Pancreas (tissue), 10 donors: Measurements from ENCODE around the gene EXOSC2. TPM values are rescaled to one million over a fixed set of nuclear protein-coding genes. Genes with fewer than 3 reads are reported as not detected.

ENCODE experiments used
- ATAC-seq, 4 donors: fragments of 200-7000 bp; cut with Tn5 transposase; one replicate each; pipeline versions ENCODE4 v1.8.0 to v1.9.1; 2020; ENCODE audit warnings: mild to moderate bottlenecking in 4 of 4, moderate library complexity in 4 of 4
- DNase-seq, 6 donors: peaks; one replicate each; pipeline ENCODE4 v3.0.0-alpha.2; 2020
- FAIRE-seq: peaks from 2 replicates; lab custom pipeline; 2012; peaks lifted over from hg19 to GRCh38; lab: Jason Lieb, UNC
- H3K27ac ChIP-seq, 4 donors: fragments of 200-600 bp; sonication (generic); 1 replicate in 3 of 4; 2 replicates in 1 of 4; pipeline versions ENCODE4 v1.5.0 to v1.8.0; 2020
- H3K27me3 ChIP-seq, 4 donors: fragments of 200-600 bp; one replicate each; pipeline ENCODE4 v1.8.0; 2021
- H3K36me3 ChIP-seq, 3 donors: fragments of 200-600 bp; sonication (generic) in 1 of 3; one replicate each; pipeline versions ENCODE4 v1.5.0 to v1.8.0; 2020 to 2021
- H3K4me1 ChIP-seq, 3 donors: fragments of 200-600 bp; one replicate each; pipeline ENCODE4 v1.8.0; 2021
- H3K4me3 ChIP-seq, 4 donors: fragments of 200-600 bp; sonication (generic) in 2 of 4; one replicate each; pipeline versions ENCODE4 v1.5.0 to v1.8.0; 2020 to 2021
- H3K9me3 ChIP-seq, 4 donors: fragments of 200-600 bp; one replicate each; pipeline ENCODE4 v1.8.0; 2021
- CTCF ChIP-seq, 4 donors: fragments of 200-600 bp; sonication (generic) in 3 of 4; IDR thresholded peaks; one replicate each; pipeline versions ENCODE4 v1.5.0 to v1.8.0; 2021; ENCODE audit warnings: antibody characterized with exemption in 4 of 4
- WGBS, 2 donors: extraction: QIAGEN DNeasy Blood & Tissue Kit; methylation state at CpG; one replicate each; pipeline ENCODE4 v1.1.7; 2013; 5-methylcytosine and 5-hydroxymethylcytosine counted together
- intact Hi-C, 3 donors: fragments of 100-400 bp; cut with DNase I; formaldehyde crosslinking; loops; one replicate each; pipeline versions ENCODE4 v1.11.1 to v1.14.2; 2022
- polyA plus RNA-seq, 2 donors: library from polyadenylated mRNA; stranded (reverse); fragments of 200-250 nt; gene quantifications; one replicate each; pipeline ENCODE4 v1.2.3, GENCODE V29; 2013
- total RNA-seq, 6 donors: library from RNA; stranded (reverse); fragmentation: NEBNext Ultra II Directional in 4 of 6; extraction: Animal tissue kit (Norgen Biotek cat#: 25700) in 4 of 6; gene quantifications; one replicate each; pipeline versions ENCODE4 v1.2.1 to v1.2.4, GENCODE V29; 2021 to 2023
- donor health status: healthy with polysubstance abuse.
- donor health status: DM: no; HTN: no; CAD: no; lungs with moderate emphysema.
- donor health status: DM: no; HTN: no; CAD: no.
- donor health status: control.
- donor health status: control.
- donor health status: Bipolar disorder and iron deficiency.
- donor health status: DM: yes; HTN: yes; CAD: no.
- donor health status: DM: no; HTN: no; CAD: no.
- donor health status: DM: no; HTN: no; CAD: no.
- donor health status: DM: yes; HTN: yes; CAD: no.

EXOSC2 gene
- total and polyA plus RNA-seq, 8 donors, result 9.1 to 15.5 (median 11.6) TPM

GRCh38 chr9:130699047-130699446 lies 5.5 kb downstream of the EXOSC2 start:
- H3K36me3 ChIP-seq, result peaks cover 4 to 24% (median 21%) of the 10 kb centered on the region in 3 donors
- intact Hi-C loops, result loop anchor here in 1 of 3 donors (10.0 kb wide), 1 partner anchor 346 kb away; no protein-coding TSS in a partner anchor
- peaks cover 10 to 12% (median 11%) of the 10 kb centered on the region in 3 donors for H3K4me1 ChIP-seq
- no peak overlapping the region for H3K4me3 ChIP-seq
- 85 to 92% methylated on average over 2 of the region's 2 CpGs for WGBS, 2 donors
- no peak for TF ChIP-seq CTCF (IDR thresholded peaks at IDR 0.05)
- H3K9me3 ChIP-seq, result no peaks in the 10 kb centered on the region
- no peak for FAIRE-seq
- H3K27me3 ChIP-seq, result no peaks in the 10 kb centered on the region
- H3K27ac ChIP-seq, result no peak overlapping the region
- DNase-seq, result no peak
- ATAC-seq, result no peak

- Histone ChIP-seq H3K9me3 (no peaks in the 10 kb centered on the region), H3K27ac (no peak overlapping the region), H3K36me3 (peaks cover 5 to 30% (median 21%) of the 10 kb centered on the region in 3 donors), H3K4me1 (peaks cover 0 to 7% (median 0%) of the 10 kb centered on the region in 3 donors), H3K4me3 (no peak overlapping the region), H3K27me3 (no peaks in the 10 kb centered on the region)
- intact Hi-C loops, result loop anchor here in 2 of 3 donors (10.0 kb wide), 2 partner anchors 163 to 343 kb away; no protein-coding TSS in a partner anchor
- ATAC-seq, result peak; percentile 81 to 97 (median 94)
- TF ChIP-seq CTCF (IDR thresholded peaks at IDR 0.05), result peak; percentile 85 to 92 (median 88)
- peak; percentile 55 to 89 (median 76) for DNase-seq
- FAIRE-seq, result no peak
- WGBS, 2 donors, result 57 to 60% methylated on average over 13 of the region's 13 CpGs
Measured at GRCh38 chr9:130701059-130702022, 7.8 kb downstream of the EXOSC2 start.

GRCh38 chr9:130703501-130703900 lies 9.9 kb downstream of the EXOSC2 start:
- WGBS, 2 donors, result 81 to 86% methylated on average over 7 of the region's 7 CpGs
- H3K27ac ChIP-seq, result no peak overlapping the region
- no peak for TF ChIP-seq CTCF (IDR thresholded peaks at IDR 0.05)

GRCh38 chr9:130707225-130707976 lies 13.8 kb downstream of the EXOSC2 start:
- FAIRE-seq (no peak), ATAC-seq (peak in 3 of 4 donors; percentile 48 to 65 (median 56)), DNase-seq (peak in 4 of 6 donors; percentile 47 to 76 (median 72))
- Histone ChIP-seq H3K9me3 (no peaks in the 10 kb centered on the region), H3K4me3 (no peak overlapping the region), H3K36me3 (peaks cover 5 to 18% (median 12%) of the 10 kb centered on the region in 3 donors), H3K4me1 (no peaks in the 10 kb centered on the region), H3K27ac (no peak overlapping the region), H3K27me3 (no peaks in the 10 kb centered on the region)
- intact Hi-C loops, result loop anchor here (5.0 to 10.0 kb wide), 3 partner anchors 155 to 337 kb away; no protein-coding TSS in a partner anchor
- peak; percentile 72 to 79 (median 74) for TF ChIP-seq CTCF (IDR thresholded peaks at IDR 0.05)
- 39 to 47% methylated on average over 9 of the region's 9 CpGs for WGBS, 2 donors

More at GRCh38 chr9:130703501-130703900, 9.9 kb downstream of the EXOSC2 start:
- DNase-seq (no peak), FAIRE-seq (no peak), ATAC-seq (no peak)
- Histone ChIP-seq H3K9me3 (no peaks in the 10 kb centered on the region), H3K27me3 (no peaks in the 10 kb centered on the region), H3K4me3 (no peak overlapping the region), H3K4me1 (peaks cover 0 to 3% (median 0%) of the 10 kb centered on the region in 3 donors), H3K36me3 (peaks cover 5 to 23% (median 21%) of the 10 kb centered on the region in 3 donors)
- intact Hi-C loops, result loop anchor here in 2 of 3 donors (10.0 kb wide), 2 partner anchors 161 to 341 kb away; no protein-coding TSS in a partner anchor
